Measurements from ENCODE around the gene NPHP4.

Gene NPHP4

GRCh38 chr1:6003568-6004411, 11.6 kb upstream of the NPHP4 start:
- ATAC-seq, result no peak

- no peak for ATAC-seq
Observed at GRCh38 chr1:6002714-6003501, 10.7 kb upstream of the NPHP4 start.

- ATAC-seq, result peak in 1 of 2 donors; percentile 27
Observed at GRCh38 chr1:6001992-6002576, 9.9 kb upstream of the NPHP4 start.

- no peak for ATAC-seq
Observed at GRCh38 chr1:6000444-6001288, 8.4 kb upstream of the NPHP4 start.

GRCh38 chr1:5999711-6000443, 7.7 kb upstream of the NPHP4 start:
- ATAC-seq, result no peak

- no peak for ATAC-seq
Observed at GRCh38 chr1:5998906-5999301, 6.7 kb upstream of the NPHP4 start.

GRCh38 chr1:5998051-5998905, 6.1 kb upstream of the NPHP4 start:
- no peak for ATAC-seq

GRCh38 chr1:5997316-5997715, 5.1 kb upstream of the NPHP4 start:
- ATAC-seq, result no peak

- no peak for ATAC-seq
Observed at GRCh38 chr1:5996641-5997270, 4.5 kb upstream of the NPHP4 start.

GRCh38 chr1:5995871-5996630, 3.8 kb upstream of the NPHP4 start:
- ATAC-seq, result no peak

GRCh38 chr1:5994713-5995621, 2.7 kb upstream of the NPHP4 start:
- peak; percentile 7 to 11 for ATAC-seq

- no peak for ATAC-seq
Observed at GRCh38 chr1:5993556-5994491, 1.6 kb upstream of the NPHP4 start.

GRCh38 chr1:5992814-5993555, 760 bp upstream of the NPHP4 start:
- ATAC-seq, result peak in 1 of 2 donors; percentile 1

GRCh38 chr1:5991381-5992025, 722 bp downstream of the NPHP4 start:
- ATAC-seq, result peak; percentile 11 to 15

GRCh38 chr1:5990913-5991312, 1.3 kb downstream of the NPHP4 start:
- no peak for ATAC-seq

- ATAC-seq, result no peak
Observed at GRCh38 chr1:5989731-5990271, 2.4 kb downstream of the NPHP4 start.

All from activated CD4-positive, CD25-positive, alpha-beta regulatory T cell treated with anti-CD3 and anti-CD28 coated beads, Interleukin-2, amount 50 U/mL, for 24 hours (primary cell).